Vagina (tissue), 2 donors: ENCODE measurements around the gene KRT1. TPM values are rescaled to one million over a fixed set of nuclear protein-coding genes. Genes with fewer than 3 reads are reported as not detected.

Experiments used
- DNase-seq, 2 donors: peaks; one replicate each; pipeline ENCODE4 v3.0.0-alpha.2; 2017; ENCODE audit errors: extremely low spot score in 2 of 2
- H3K27ac ChIP-seq: fragments of 200-600 bp; sonication (generic); one replicate; pipeline ENCODE4 v1.5.1; 2019
- H3K27me3 ChIP-seq: fragments of 200-600 bp; sonication (generic); one replicate; pipeline ENCODE4 v1.5.1; 2019
- H3K36me3 ChIP-seq, 2 donors: fragments of 200-600 bp; sonication (generic); one replicate each; pipeline ENCODE4 v1.5.1; 2017 to 2019
- H3K4me1 ChIP-seq: fragments of 200-600 bp; sonication (generic); one replicate; pipeline ENCODE4 v1.5.1; 2019
- H3K4me3 ChIP-seq, 2 donors: fragments of 200-600 bp; sonication (generic); 1 replicate in 1 of 2; 2 replicates in 1 of 2; pipeline ENCODE4 v1.5.1; 2016 to 2019
- H3K9me3 ChIP-seq: fragments of 200-600 bp; sonication (generic); one replicate; pipeline ENCODE4 v1.5.1; 2019
- CTCF ChIP-seq, 3 experiments: fragments of 450-650 bp in 2 of 3; fragments of 200-600 bp in 1 of 3; sonication (generic) in 1 of 3; IDR thresholded peaks; one replicate each; pipeline ENCODE4 v1.5.1; 2017 to 2019; ENCODE audit warnings: antibody characterized with exemption in 3 of 3, mild to moderate bottlenecking in 2 of 3, moderate library complexity in 2 of 3
- POLR2A ChIP-seq, 2 donors: fragments of 450-650 bp; IDR thresholded peaks; one replicate each; pipeline ENCODE4 v1.6.1; 2017; ENCODE audit warnings: antibody characterized with exemption in 2 of 2, mild to moderate bottlenecking in 2 of 2, moderate library complexity in 2 of 2
- POLR2AphosphoS5 ChIP-seq, 2 donors: sonication (generic); formaldehyde crosslinking; IDR thresholded peaks; one replicate each; pipeline ENCODE4 v1.9.0; 2017; ENCODE audit warnings: antibody characterized with exemption in 2 of 2, mild to moderate bottlenecking in 2 of 2, low read depth in 1 of 2; ENCODE audit not compliant: insufficient read depth in 1 of 2
- intact Hi-C: fragments of 100-400 bp; cut with DNase I; formaldehyde crosslinking; loops from one replicate; pipeline ENCODE4 v1.15.1; 2023
- total RNA-seq: library from RNA; depleted of rRNA; stranded (reverse); fragments of >200 nt; gene quantifications from one replicate; pipeline ENCODE4 v1.2.3, GENCODE V29; 2016

Gene KRT1
- total RNA-seq, 1 donor from 2014 or later, result 886 TPM

GRCh38 chr12:52662918-52663229 is 17.3 kb downstream of the KRT1 start:
- Histone ChIP-seq H3K27ac (no peak overlapping the region), H3K4me3 (no peak overlapping the region), H3K36me3 (no peaks in the 10 kb centered on the region), H3K4me1 (no peaks in the 10 kb centered on the region), H3K9me3 (no peaks in the 10 kb centered on the region), H3K27me3 (no peaks in the 10 kb centered on the region)
- no peak for TF ChIP-seq POLR2AphosphoS5 (IDR thresholded peaks at IDR 0.05; ENCODE audit: insufficient read depth in 1 of 2, low read depth in 1 of 2)
- no peak for TF ChIP-seq CTCF (IDR thresholded peaks at IDR 0.05)
- TF ChIP-seq POLR2A (IDR thresholded peaks at IDR 0.05), result no peak
- intact Hi-C loops, result no loop called here
- DNase-seq, result no peak

- H3K9me3 ChIP-seq, result no peaks in the 10 kb centered on the region
- H3K36me3 ChIP-seq, result no peaks in the 10 kb centered on the region
- intact Hi-C loops, result no loop called here
- no peak overlapping the region for H3K4me3 ChIP-seq
- no peaks in the 10 kb centered on the region for H3K4me1 ChIP-seq
- DNase-seq, result no peak
- TF ChIP-seq CTCF (IDR thresholded peaks at IDR 0.05) (no peak), POLR2AphosphoS5 (IDR thresholded peaks at IDR 0.05; ENCODE audit: insufficient read depth in 1 of 2, low read depth in 1 of 2) (no peak), POLR2A (IDR thresholded peaks at IDR 0.05) (no peak)
- H3K27ac ChIP-seq, result no peak overlapping the region
- H3K27me3 ChIP-seq, result no peaks in the 10 kb centered on the region
These were observed 17.9 kb downstream of the KRT1 start for GRCh38 chr12:52662093-52662917.

- no peak overlapping the region for H3K27ac ChIP-seq
- TF ChIP-seq CTCF (IDR thresholded peaks at IDR 0.05) (no peak), POLR2AphosphoS5 (IDR thresholded peaks at IDR 0.05; ENCODE audit: insufficient read depth in 1 of 2, low read depth in 1 of 2) (no peak), POLR2A (IDR thresholded peaks at IDR 0.05) (no peak)
- intact Hi-C loops, result no loop called here
- no peaks in the 10 kb centered on the region for H3K4me1 ChIP-seq
- no peak overlapping the region for H3K4me3 ChIP-seq
- H3K27me3 ChIP-seq, result no peaks in the 10 kb centered on the region
- H3K36me3 ChIP-seq, result no peaks in the 10 kb centered on the region
- no peaks in the 10 kb centered on the region for H3K9me3 ChIP-seq
- DNase-seq, result no peak
These were observed 18.5 kb downstream of the KRT1 start for GRCh38 chr12:52661668-52662067.

- Histone ChIP-seq H3K4me3 (no peak overlapping the region), H3K9me3 (no peaks in the 10 kb centered on the region), H3K27ac (no peak overlapping the region), H3K36me3 (no peaks in the 10 kb centered on the region), H3K4me1 (no peaks in the 10 kb centered on the region), H3K27me3 (no peaks in the 10 kb centered on the region)
- intact Hi-C loops, result no loop called here
- TF ChIP-seq CTCF (IDR thresholded peaks at IDR 0.05), result no peak
- no peak for TF ChIP-seq POLR2A (IDR thresholded peaks at IDR 0.05)
- TF ChIP-seq POLR2AphosphoS5 (IDR thresholded peaks at IDR 0.05; ENCODE audit: insufficient read depth in 1 of 2, low read depth in 1 of 2), result no peak
- DNase-seq, result no peak
These were observed 19.2 kb downstream of the KRT1 start for GRCh38 chr12:52660934-52661499.

GRCh38 chr12:52659951-52660350 is 20.3 kb downstream of the KRT1 start:
- TF ChIP-seq POLR2A (IDR thresholded peaks at IDR 0.05), result no peak
- no peak for TF ChIP-seq POLR2AphosphoS5 (IDR thresholded peaks at IDR 0.05; ENCODE audit: insufficient read depth in 1 of 2, low read depth in 1 of 2)
- H3K27ac ChIP-seq, result no peak overlapping the region
- no peaks in the 10 kb centered on the region for H3K4me1 ChIP-seq
- no peaks in the 10 kb centered on the region for H3K27me3 ChIP-seq
- no peak for DNase-seq
- no peaks in the 10 kb centered on the region for H3K9me3 ChIP-seq
- H3K36me3 ChIP-seq, result no peaks in the 10 kb centered on the region
- H3K4me3 ChIP-seq, result no peak overlapping the region
- intact Hi-C loops, result no loop called here
